Pancreas (tissue), 10 donors: ENCODE data around the gene COL28A1. TPM values are rescaled to one million over a fixed set of nuclear protein-coding genes. Genes with fewer than 3 reads are reported as not detected.
A peak's percentile ranks its signal among the peaks of the same experiment; 100 is the strongest.

ENCODE experiments used
- ATAC-seq, 4 donors: fragments of 200-7000 bp; cut with Tn5 transposase; one replicate each; pipeline versions ENCODE4 v1.8.0 to v1.9.1; 2020; ENCODE audit warnings: mild to moderate bottlenecking in 4 of 4, moderate library complexity in 4 of 4
- DNase-seq, 6 donors: peaks; one replicate each; pipeline ENCODE4 v3.0.0-alpha.2; 2020
- FAIRE-seq: peaks from 2 replicates; lab custom pipeline; 2012; peaks lifted over from hg19 to GRCh38; lab: Jason Lieb, UNC
- H3K27ac ChIP-seq, 4 donors: fragments of 200-600 bp; sonication (generic); 1 replicate in 3 of 4; 2 replicates in 1 of 4; pipeline versions ENCODE4 v1.5.0 to v1.8.0; 2020
- H3K27me3 ChIP-seq, 4 donors: fragments of 200-600 bp; one replicate each; pipeline ENCODE4 v1.8.0; 2021
- H3K36me3 ChIP-seq, 3 donors: fragments of 200-600 bp; sonication (generic) in 1 of 3; one replicate each; pipeline versions ENCODE4 v1.5.0 to v1.8.0; 2020 to 2021
- H3K4me1 ChIP-seq, 3 donors: fragments of 200-600 bp; one replicate each; pipeline ENCODE4 v1.8.0; 2021
- H3K4me3 ChIP-seq, 4 donors: fragments of 200-600 bp; sonication (generic) in 2 of 4; one replicate each; pipeline versions ENCODE4 v1.5.0 to v1.8.0; 2020 to 2021
- H3K9me3 ChIP-seq, 4 donors: fragments of 200-600 bp; one replicate each; pipeline ENCODE4 v1.8.0; 2021
- CTCF ChIP-seq, 4 donors: fragments of 200-600 bp; sonication (generic) in 3 of 4; IDR thresholded peaks; one replicate each; pipeline versions ENCODE4 v1.5.0 to v1.8.0; 2021; ENCODE audit warnings: antibody characterized with exemption in 4 of 4
- WGBS, 2 donors: extraction: QIAGEN DNeasy Blood & Tissue Kit; methylation state at CpG; one replicate each; pipeline ENCODE4 v1.1.7; 2013; 5-methylcytosine and 5-hydroxymethylcytosine counted together
- intact Hi-C, 3 donors: fragments of 100-400 bp; cut with DNase I; formaldehyde crosslinking; loops; one replicate each; pipeline versions ENCODE4 v1.11.1 to v1.14.2; 2022
- polyA plus RNA-seq, 2 donors: library from polyadenylated mRNA; stranded (reverse); fragments of 200-250 nt; gene quantifications; one replicate each; pipeline ENCODE4 v1.2.3, GENCODE V29; 2013
- total RNA-seq, 6 donors: library from RNA; stranded (reverse); fragmentation: NEBNext Ultra II Directional in 4 of 6; extraction: Animal tissue kit (Norgen Biotek cat#: 25700) in 4 of 6; gene quantifications; one replicate each; pipeline versions ENCODE4 v1.2.1 to v1.2.4, GENCODE V29; 2021 to 2023
- donor health status: healthy with polysubstance abuse.
- donor health status: DM: no; HTN: no; CAD: no; lungs with moderate emphysema.
- donor health status: DM: no; HTN: no; CAD: no.
- donor health status: control.
- donor health status: control.
- donor health status: Bipolar disorder and iron deficiency.
- donor health status: DM: yes; HTN: yes; CAD: no.
- donor health status: DM: no; HTN: no; CAD: no.
- donor health status: DM: no; HTN: no; CAD: no.
- donor health status: DM: yes; HTN: yes; CAD: no.

Gene COL28A1
- total and polyA plus RNA-seq, 8 donors: 0.84 to 14.4 (median 3.5) TPM

DNA sequence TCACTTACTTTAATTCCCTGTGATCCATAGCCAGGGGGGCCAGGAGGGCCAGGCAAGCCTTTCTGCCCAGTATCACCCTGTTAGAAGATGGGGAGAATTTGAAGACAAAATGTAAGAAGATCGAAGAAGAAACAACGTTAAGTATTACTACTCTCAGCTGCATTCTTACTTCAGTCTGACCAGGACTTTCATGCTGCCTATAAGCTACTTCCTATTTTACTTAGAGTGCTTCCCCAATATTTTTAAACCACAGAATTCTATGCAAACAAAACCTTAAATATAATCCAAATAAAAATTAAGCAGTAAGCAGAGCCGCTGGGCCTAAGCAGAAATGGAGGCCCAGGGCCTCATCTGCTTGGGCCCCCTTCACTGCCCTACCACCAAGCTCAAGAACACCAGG lies 117.8 kb downstream of the COL28A1 start:
- FAIRE-seq: no peak
- no peak for ATAC-seq

DNA sequence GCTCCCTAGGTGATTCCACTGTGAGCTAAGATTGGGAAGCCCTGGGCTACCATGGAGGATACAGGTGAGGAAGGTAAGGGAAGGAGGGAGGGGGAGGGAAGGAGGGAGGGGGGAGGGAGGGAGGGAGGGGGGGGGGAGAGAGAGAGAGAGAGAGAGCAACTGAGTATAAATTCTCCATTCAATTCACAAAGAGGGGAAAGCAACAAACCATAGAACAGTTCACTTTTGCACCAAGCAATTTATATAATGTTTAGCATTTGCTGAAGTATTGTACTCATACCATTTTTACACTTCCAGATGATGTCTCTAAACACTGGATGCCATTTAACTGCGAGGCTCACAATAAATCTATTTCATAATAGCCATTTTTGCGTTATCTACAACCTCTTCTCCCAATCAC lies 118.3 kb downstream of the COL28A1 start:
- no peaks in the 10 kb centered on the region for H3K36me3 ChIP-seq
- H3K4me3 ChIP-seq: no peak overlapping the region
- peaks cover 0 to 10% (median 5%) of the 10 kb centered on the region in 3 donors for H3K4me1 ChIP-seq
- intact Hi-C loops: no loop called here
- ATAC-seq: no peak
- 92% methylated on average over 2 of the region's 2 CpGs for WGBS, 2 donors
- no peaks in the 10 kb centered on the region for H3K27me3 ChIP-seq
- H3K9me3 ChIP-seq: no peaks in the 10 kb centered on the region
- DNase-seq: no peak
- no peak for FAIRE-seq
- no peak for TF ChIP-seq CTCF (IDR thresholded peaks at IDR 0.05)
- no peak overlapping the region for H3K27ac ChIP-seq

More for the DNA sequence above, 117.8 kb downstream of the COL28A1 start:
- TF ChIP-seq CTCF (IDR thresholded peaks at IDR 0.05): no peak
- H3K4me1 ChIP-seq: peaks cover 0 to 10% (median 5%) of the 10 kb centered on the region in 3 donors
- no peaks in the 10 kb centered on the region for H3K9me3 ChIP-seq
- intact Hi-C loops: no loop called here
- no peak overlapping the region for H3K27ac ChIP-seq
- 93% methylated on average over 3 of the region's 3 CpGs for WGBS, 2 donors
- DNase-seq: no peak
- H3K36me3 ChIP-seq: no peaks in the 10 kb centered on the region
- H3K4me3 ChIP-seq: no peak overlapping the region
- no peaks in the 10 kb centered on the region for H3K27me3 ChIP-seq

GRCh38 chr7:7416031-7416858 lies 119.4 kb downstream of the COL28A1 start:
- ATAC-seq: peak; percentile 87 to 95 (median 93)

DNA sequence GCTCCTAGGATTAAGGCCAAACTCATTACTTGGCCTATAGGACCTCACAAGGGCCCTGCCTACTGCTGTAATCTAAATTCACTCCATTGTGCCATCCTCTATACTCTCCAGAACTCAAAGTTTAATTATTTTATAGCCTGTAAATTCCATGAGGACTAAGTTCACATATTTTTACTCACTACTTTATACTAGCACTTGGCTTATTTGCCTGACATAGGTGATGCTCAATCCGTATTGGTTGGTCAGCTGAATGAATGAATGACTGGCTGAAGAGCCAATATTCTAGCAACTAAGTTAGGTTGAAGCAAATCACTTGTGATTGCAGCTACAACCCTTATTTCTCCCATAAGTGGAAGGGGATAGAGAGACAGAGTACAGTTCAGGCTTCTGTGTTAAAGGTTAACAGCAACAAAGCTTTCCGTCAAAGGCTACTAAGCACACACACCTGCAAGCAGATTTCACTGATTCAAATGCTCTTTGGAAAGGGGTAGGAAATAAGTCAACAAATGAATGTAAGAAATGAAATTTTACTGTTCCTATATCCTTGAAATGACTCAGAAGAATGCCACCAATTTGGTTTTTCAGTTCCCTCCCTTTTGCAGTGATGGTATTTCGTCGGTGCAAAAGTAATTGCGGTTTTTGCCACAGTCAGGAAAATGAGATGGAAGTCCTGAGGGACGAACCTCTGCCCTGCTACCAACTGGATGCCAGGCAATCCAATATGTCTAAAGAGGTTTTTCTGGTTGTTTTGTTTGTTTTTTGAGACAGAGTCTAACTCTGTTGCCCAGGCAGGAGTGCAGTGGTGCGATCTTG lies 120.7 kb downstream of the COL28A1 start:
- WGBS, 2 donors: 86 to 90% methylated on average over 7 of the region's 7 CpGs
- no peak for ATAC-seq
- Histone ChIP-seq H3K27me3 (no peaks in the 10 kb centered on the region), H3K4me3 (no peak overlapping the region), H3K4me1 (peaks cover 0 to 10% (median 5%) of the 10 kb centered on the region in 3 donors), H3K36me3 (no peaks in the 10 kb centered on the region), H3K9me3 (no peaks in the 10 kb centered on the region), H3K27ac (no peak overlapping the region)
- intact Hi-C loops: no loop called here
- DNase-seq: no peak
- FAIRE-seq: peak; percentile 45
- no peak for TF ChIP-seq CTCF (IDR thresholded peaks at IDR 0.05)

More at GRCh38 chr7:7416031-7416858, 119.4 kb downstream of the COL28A1 start:
- WGBS, 2 donors: 14 to 20% methylated on average over 6 of the region's 6 CpGs
- DNase-seq: peak in 4 of 6 donors; percentile 34 to 63 (median 51)
- Histone ChIP-seq H3K9me3 (no peaks in the 10 kb centered on the region), H3K27ac (peak overlapping the region; percentile 17 to 52 (median 37)), H3K4me3 (no peak overlapping the region), H3K36me3 (no peaks in the 10 kb centered on the region), H3K27me3 (no peaks in the 10 kb centered on the region), H3K4me1 (peaks cover 0 to 10% (median 5%) of the 10 kb centered on the region in 3 donors)
- intact Hi-C loops: no loop called here
- FAIRE-seq: no peak
- no peak for TF ChIP-seq CTCF (IDR thresholded peaks at IDR 0.05)
